Heart right ventricle (tissue), 16 donors: ENCODE results near the gene ME3. TPM values are rescaled to one million over a fixed set of nuclear protein-coding genes. Genes with fewer than 3 reads are reported as not detected.

Source experiments
- ATAC-seq, 8 donors: fragments of 200-7000 bp; cut with Tn5 transposase; one replicate each; pipeline ENCODE4 v1.9.1; 2020; ENCODE audit warnings: mild to moderate bottlenecking in 8 of 8, moderate library complexity in 8 of 8, moderate number of reproducible peaks in 1 of 8
- DNase-seq, 2 donors: peaks; one replicate each; pipeline ENCODE4 v3.0.0-alpha.2; 2020
- H3K27ac ChIP-seq, 10 donors: fragments of 200-600 bp; sonication (generic) in 2 of 10; one replicate each; pipeline versions ENCODE4 v1.5.0 to v1.8.0; 2020 to 2022; ENCODE audit warnings: mild to moderate bottlenecking in 3 of 10
- H3K27me3 ChIP-seq, 7 donors: fragments of 200-600 bp; one replicate each; pipeline ENCODE4 v1.8.0; 2021 to 2022; ENCODE audit warnings: mild to moderate bottlenecking in 2 of 7
- H3K36me3 ChIP-seq, 9 donors: fragments of 200-600 bp; sonication (generic) in 1 of 9; one replicate each; pipeline versions ENCODE4 v1.5.0 to v1.8.0; 2020 to 2022; ENCODE audit warnings: mild to moderate bottlenecking in 2 of 9
- H3K4me1 ChIP-seq, 9 donors: fragments of 200-600 bp; sonication (generic) in 1 of 9; one replicate each; pipeline versions ENCODE4 v1.5.0 to v1.8.0; 2020 to 2022; ENCODE audit warnings: mild to moderate bottlenecking in 4 of 9
- H3K4me3 ChIP-seq, 10 donors: fragments of 200-600 bp; sonication (generic) in 2 of 10; one replicate each; pipeline versions ENCODE4 v1.5.0 to v1.8.0; 2020 to 2022; ENCODE audit warnings: mild to moderate bottlenecking in 7 of 10, moderate library complexity in 2 of 10
- H3K9me3 ChIP-seq, 11 donors: fragments of 200-600 bp in 10 of 11; sonication (generic) in 2 of 11; one replicate each; pipeline versions ENCODE4 v1.5.0 to v1.8.0; 2013 to 2022; ENCODE audit warnings: mild to moderate bottlenecking in 2 of 11, control low read depth in 1 of 11, moderate library complexity in 1 of 11
- WGBS, 2 donors: extraction: QIAGEN DNeasy Blood & Tissue Kit; methylation state at CpG; one replicate each; pipeline ENCODE4 v1.1.7; 2013; ENCODE audit warnings: inconsistent platforms in 1 of 2; 5-methylcytosine and 5-hydroxymethylcytosine counted together
- intact Hi-C, 10 donors: fragments of 100-400 bp; cut with DNase I; formaldehyde crosslinking; loops; one replicate each; pipeline versions ENCODE4 v1.11.1 to v1.14.2; 2022
- polyA plus RNA-seq, 2 donors: library from polyadenylated mRNA; stranded (reverse); fragments of 200-250 nt; gene quantifications; one replicate each; pipeline ENCODE4 v1.2.3, GENCODE V29; 2013
- total RNA-seq, 10 donors: library from RNA; stranded (reverse); fragmentation: NEBNext Ultra II Directional in 3 of 10; extraction: Animal tissue kit (Norgen Biotek cat#: 25700) in 3 of 10; gene quantifications; one replicate each; pipeline versions ENCODE4 v1.2.1 to v1.2.4, GENCODE V29; 2021 to 2023
- TF ChIP-seq, protein P1 (sequence below), 9 donors: fragments of 200-600 bp; sonication (generic) in 2 of 9; IDR thresholded peaks; one replicate each; pipeline versions ENCODE4 v1.5.0 to v1.8.0; 2021 to 2022; ENCODE audit warnings: antibody characterized with exemption in 9 of 9, mild to moderate bottlenecking in 5 of 9, moderate library complexity in 1 of 9
- donor health status: Arrhythmogenic right ventricular cardiomyopathy.
- donor health status: ischemic (EF 13 %, LVEDD 7.1; RV severe dilation, severe dysfunction).
- donor health status: healthy with polysubstance abuse.
- donor health status: DM: no; HTN: yes; CAD: no.
- donor health status: DM: no; HTN: no; CAD: no.
- donor health status: ischemic (EF 25% LVEDD 6.9; RV normal size, moderate dysfunction).
- donor health status: ischemic (EF 25% LVEDD 5.7; RV mildly dilated, moderate dysfunction).
- donor health status: healthy.
- donor health status: DM: yes; HTN: yes; CAD: no.
- donor health status: Ischemic cardiomyopathy.
- donor health status: ischemic (EF 35%, LVEDD 5.7; RV mildly dilated, moderate dysfunction).
- donor health status: nonischemic (EF 11% LVEDD 7.7; RV severe dilation, severe dysfunction).
- donor health status: DM: yes; HTN: yes; CAD: no.
- donor health status: PGD.
- donor health status: ischemic (EF 29% LVEDD 5.4; RV normal size, mild dysfunction).
- donor health status: nonischemic (EF 23%, LVEDD 6.1; RV moderate dilation, normal function).

The ME3 gene
- total and polyA plus RNA-seq, 12 donors: 17.2 to 46.8 (median 33.7) TPM

DNA sequence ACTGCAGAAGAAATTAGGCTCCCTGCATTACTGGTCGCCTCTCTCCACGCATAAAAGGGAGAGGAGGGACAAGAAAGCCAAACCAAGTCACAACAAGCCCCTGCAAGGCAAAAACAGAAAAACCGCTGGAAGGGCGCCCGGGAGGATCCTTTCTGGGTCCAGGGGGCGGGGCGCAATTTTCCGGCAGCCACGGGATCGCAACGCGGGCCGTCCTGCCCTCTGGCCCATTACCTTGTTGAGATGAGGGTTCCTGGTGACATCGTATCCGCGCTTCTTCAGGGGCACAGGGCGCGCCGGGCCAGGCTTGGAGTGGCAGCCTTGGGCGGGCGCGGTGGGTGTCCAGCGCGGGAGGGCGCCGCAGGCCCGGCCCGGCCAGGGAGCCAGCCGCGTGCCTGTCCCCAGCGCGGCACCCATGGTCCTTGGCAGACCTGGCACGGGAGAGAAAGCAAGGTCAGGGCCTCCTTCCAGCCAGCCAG is 847 bp downstream of the ME3 start:
- H3K4me3 ChIP-seq: peak overlapping the region; percentile 48 to 88 (median 82)
- H3K9me3 ChIP-seq: no peaks in the 10 kb centered on the region
- intact Hi-C loops: loop anchor here in 6 of 10 donors (5.0 to 10.0 kb wide), 7 partner anchors 49 to 217 kb away; partner anchors contain the start of gene PRSS23 (in 2 of the 6)
- peaks cover 0 to 24% (median 0%) of the 10 kb centered on the region in 9 donors for H3K36me3 ChIP-seq
- WGBS, 2 donors: 0% methylated on average over 33 of the region's 33 CpGs
- peaks cover 3 to 62% (median 16%) of the 10 kb centered on the region in 9 donors for H3K4me1 ChIP-seq
- TF ChIP-seq, protein P1, sequence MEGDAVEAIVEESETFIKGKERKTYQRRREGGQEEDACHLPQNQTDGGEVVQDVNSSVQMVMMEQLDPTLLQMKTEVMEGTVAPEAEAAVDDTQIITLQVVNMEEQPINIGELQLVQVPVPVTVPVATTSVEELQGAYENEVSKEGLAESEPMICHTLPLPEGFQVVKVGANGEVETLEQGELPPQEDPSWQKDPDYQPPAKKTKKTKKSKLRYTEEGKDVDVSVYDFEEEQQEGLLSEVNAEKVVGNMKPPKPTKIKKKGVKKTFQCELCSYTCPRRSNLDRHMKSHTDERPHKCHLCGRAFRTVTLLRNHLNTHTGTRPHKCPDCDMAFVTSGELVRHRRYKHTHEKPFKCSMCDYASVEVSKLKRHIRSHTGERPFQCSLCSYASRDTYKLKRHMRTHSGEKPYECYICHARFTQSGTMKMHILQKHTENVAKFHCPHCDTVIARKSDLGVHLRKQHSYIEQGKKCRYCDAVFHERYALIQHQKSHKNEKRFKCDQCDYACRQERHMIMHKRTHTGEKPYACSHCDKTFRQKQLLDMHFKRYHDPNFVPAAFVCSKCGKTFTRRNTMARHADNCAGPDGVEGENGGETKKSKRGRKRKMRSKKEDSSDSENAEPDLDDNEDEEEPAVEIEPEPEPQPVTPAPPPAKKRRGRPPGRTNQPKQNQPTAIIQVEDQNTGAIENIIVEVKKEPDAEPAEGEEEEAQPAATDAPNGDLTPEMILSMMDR (IDR thresholded peaks at IDR 0.05): peak in 1 of 9 donors; percentile 10
- H3K27me3 ChIP-seq: peaks cover 0 to 9% (median 0%) of the 10 kb centered on the region in 7 donors
- peak overlapping the region; percentile 74 to 97 (median 94) for H3K27ac ChIP-seq
- ATAC-seq: peak; percentile 72 to 86 (median 76)
- peak; percentile 85 to 86 for DNase-seq

- 45 to 56% methylated on average over 3 of the region's 3 CpGs for WGBS, 2 donors
- Histone ChIP-seq H3K4me1 (peaks cover 3 to 59% (median 16%) of the 10 kb centered on the region in 9 donors), H3K4me3 (peak overlapping the region; percentile 48 to 88 (median 82)), H3K27me3 (peaks cover 0 to 9% (median 0%) of the 10 kb centered on the region in 7 donors), H3K27ac (peak overlapping the region; percentile 74 to 97 (median 94)), H3K9me3 (no peaks in the 10 kb centered on the region), H3K36me3 (peaks cover 0 to 24% (median 0%) of the 10 kb centered on the region in 9 donors)
- TF ChIP-seq, protein P1 (IDR thresholded peaks at IDR 0.05): no peak
- no peak for ATAC-seq
- no peak for DNase-seq
- intact Hi-C loops: loop anchor here in 6 of 10 donors (5.0 to 10.0 kb wide), 7 partner anchors 49 to 216 kb away; partner anchors contain the start of gene PRSS23 (in 2 of the 6)
These were observed 1.5 kb downstream of the ME3 start for GRCh38 chr11:86670911-86671310.

DNA sequence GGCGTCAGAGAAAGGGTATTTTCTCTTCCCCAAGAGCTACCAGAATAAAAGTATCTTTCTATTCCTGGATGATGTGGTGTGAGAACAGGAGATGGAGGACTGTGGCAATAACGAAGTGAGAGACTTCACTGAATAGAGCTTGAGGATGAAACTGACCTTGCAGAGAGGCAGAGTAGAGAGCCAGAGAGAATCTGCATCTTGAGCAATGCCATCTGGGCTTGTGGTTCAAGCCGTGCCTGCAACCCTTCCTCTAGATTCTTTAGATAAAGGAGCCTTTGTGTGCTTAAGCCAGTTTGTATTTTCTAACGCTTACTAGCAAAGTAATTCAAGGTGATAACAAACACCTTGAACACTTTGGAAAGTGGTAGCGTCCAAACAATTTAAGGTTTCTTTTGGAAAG is 2.2 kb downstream of the ME3 start:
- WGBS, 2 donors: 54 to 55% methylated on average over 5 of the region's 5 CpGs

DNA sequence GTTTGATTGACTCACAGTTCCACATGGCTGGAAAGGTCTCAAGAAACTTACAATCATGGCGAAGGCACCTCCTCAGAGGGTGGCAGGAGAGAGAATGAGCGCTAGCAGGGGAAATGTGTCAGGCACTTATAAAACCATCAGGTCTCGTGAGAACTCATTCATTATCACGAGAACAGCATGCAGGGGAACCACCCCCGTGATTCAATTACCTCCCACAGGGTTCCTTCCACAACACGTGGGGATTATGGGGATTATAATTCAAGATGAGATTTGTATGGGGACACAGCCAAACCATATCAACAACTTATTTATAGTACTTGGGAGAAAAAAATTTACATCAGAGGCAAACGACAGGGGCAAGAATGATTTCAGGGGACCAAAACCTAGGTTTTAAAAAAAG is 3.0 kb downstream of the ME3 start:
- Histone ChIP-seq H3K27ac (peak overlapping the region in 6 of 10 donors; percentile 15 to 96 (median 95)), H3K4me3 (no peak overlapping the region), H3K9me3 (no peaks in the 10 kb centered on the region), H3K27me3 (peaks cover 0 to 9% (median 0%) of the 10 kb centered on the region in 7 donors), H3K4me1 (peaks cover 3 to 52% (median 16%) of the 10 kb centered on the region in 9 donors), H3K36me3 (peaks cover 0 to 32% (median 0%) of the 10 kb centered on the region in 9 donors)
- TF ChIP-seq, protein P1 (IDR thresholded peaks at IDR 0.05): no peak
- DNase-seq (no peak), ATAC-seq (no peak)
- intact Hi-C loops: loop anchor here in 1 of 10 donors (5.0 kb wide), 1 partner anchor 57 kb away; no protein-coding TSS in a partner anchor
- 50 to 52% methylated on average over 7 of the region's 7 CpGs for WGBS, 2 donors

More for the DNA sequence above, 2.2 kb downstream of the ME3 start:
- TF ChIP-seq, protein P1 (IDR thresholded peaks at IDR 0.05): no peak
- ATAC-seq: no peak
- peaks cover 0 to 24% (median 0%) of the 10 kb centered on the region in 9 donors for H3K36me3 ChIP-seq
- no peak for DNase-seq
- intact Hi-C loops: loop anchor here in 6 of 10 donors (5.0 to 10.0 kb wide), 7 partner anchors 48 to 215 kb away; partner anchors contain the start of gene PRSS23 (in 2 of the 6)
- H3K9me3 ChIP-seq: no peaks in the 10 kb centered on the region
- peaks cover 3 to 55% (median 16%) of the 10 kb centered on the region in 9 donors for H3K4me1 ChIP-seq
- peaks cover 0 to 9% (median 0%) of the 10 kb centered on the region in 7 donors for H3K27me3 ChIP-seq
- H3K4me3 ChIP-seq: peak overlapping the region in 2 of 10 donors; percentile 84 to 86
- peak overlapping the region in 8 of 10 donors; percentile 12 to 97 (median 95) for H3K27ac ChIP-seq
